Chondrocyte (in vitro differentiated cells): ENCODE data around the gene MMAB. TPM values are rescaled to one million over a fixed set of nuclear protein-coding genes. Genes with fewer than 3 reads are reported as not detected.

Source experiments
- DNase-seq: peaks from one replicate; pipeline ENCODE4 v3.0.0; 2021; ENCODE audit warnings: mixed read lengths, low spot score
- H3K27ac Mint-ChIP-seq: one replicate; pipeline ENCODE4 v1.8.0; 2021; ENCODE audit warnings: mild to moderate bottlenecking, moderate library complexity, mixed read lengths; ENCODE audit not compliant: unreplicated experiment
- H3K27me3 Mint-ChIP-seq: 2 replicates; pipeline ENCODE4 v1.8.0; 2021; ENCODE audit warnings: low read depth, mixed read lengths
- H3K36me3 Mint-ChIP-seq: 2 replicates; pipeline ENCODE4 v1.8.0; 2021; ENCODE audit warnings: low read depth, mixed read lengths
- H3K4me1 Mint-ChIP-seq: 2 replicates; pipeline ENCODE4 v1.8.0; 2021; ENCODE audit warnings: low read depth, mild to moderate bottlenecking, mixed read lengths
- H3K4me3 Mint-ChIP-seq: one replicate; pipeline ENCODE4 v1.8.0; 2021; ENCODE audit warnings: mild to moderate bottlenecking, moderate library complexity, mixed read lengths; ENCODE audit not compliant: unreplicated experiment
- H3K9me3 Mint-ChIP-seq: 2 replicates; pipeline ENCODE4 v1.8.0; 2021; ENCODE audit warnings: low read depth, mixed read lengths
- total RNA-seq: library from RNA; stranded (reverse); gene quantifications from 3 replicates; pipeline ENCODE4 v1.2.1, GENCODE V29; 2021
- TF ChIP-seq, protein P1 (sequence below): fragments of 200-600 bp; sonication (generic); IDR thresholded peaks from 2 replicates; pipeline ENCODE4 v1.5.0; 2021; ENCODE audit warnings: antibody characterized with exemption, mild to moderate bottlenecking, moderate library complexity

The MMAB gene
- total RNA-seq, 1 donor from 2014 or later: 23.3 TPM

DNA sequence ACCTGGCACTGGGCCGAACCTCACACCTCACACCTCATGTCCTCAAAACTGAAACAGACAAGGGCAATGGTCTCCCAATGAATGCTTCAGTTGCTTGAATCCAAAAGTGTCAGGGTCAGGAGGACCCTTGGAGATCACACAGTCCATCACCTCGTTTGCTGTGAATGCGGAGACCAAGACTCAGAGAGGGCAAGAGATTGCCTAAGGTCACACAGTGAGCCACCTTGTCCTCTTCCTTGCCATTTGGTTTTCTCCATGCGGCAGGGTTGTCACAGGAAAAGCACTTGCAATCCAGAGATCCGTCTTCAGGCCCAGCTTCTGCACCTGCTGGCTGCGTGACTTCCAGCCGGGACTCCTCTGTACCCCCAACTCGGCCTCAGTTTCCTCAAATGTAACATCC lies 28.3 kb upstream of the MMAB start:
- Mint-ChIP-seq H3K4me1 (peaks cover 9% of the 10 kb centered on the region), H3K9me3 (no peaks in the 10 kb centered on the region), H3K4me3 (no peak overlapping the region), H3K27ac (no peak overlapping the region), H3K36me3 (no peaks in the 10 kb centered on the region), H3K27me3 (no peaks in the 10 kb centered on the region)
- TF ChIP-seq, protein P1, sequence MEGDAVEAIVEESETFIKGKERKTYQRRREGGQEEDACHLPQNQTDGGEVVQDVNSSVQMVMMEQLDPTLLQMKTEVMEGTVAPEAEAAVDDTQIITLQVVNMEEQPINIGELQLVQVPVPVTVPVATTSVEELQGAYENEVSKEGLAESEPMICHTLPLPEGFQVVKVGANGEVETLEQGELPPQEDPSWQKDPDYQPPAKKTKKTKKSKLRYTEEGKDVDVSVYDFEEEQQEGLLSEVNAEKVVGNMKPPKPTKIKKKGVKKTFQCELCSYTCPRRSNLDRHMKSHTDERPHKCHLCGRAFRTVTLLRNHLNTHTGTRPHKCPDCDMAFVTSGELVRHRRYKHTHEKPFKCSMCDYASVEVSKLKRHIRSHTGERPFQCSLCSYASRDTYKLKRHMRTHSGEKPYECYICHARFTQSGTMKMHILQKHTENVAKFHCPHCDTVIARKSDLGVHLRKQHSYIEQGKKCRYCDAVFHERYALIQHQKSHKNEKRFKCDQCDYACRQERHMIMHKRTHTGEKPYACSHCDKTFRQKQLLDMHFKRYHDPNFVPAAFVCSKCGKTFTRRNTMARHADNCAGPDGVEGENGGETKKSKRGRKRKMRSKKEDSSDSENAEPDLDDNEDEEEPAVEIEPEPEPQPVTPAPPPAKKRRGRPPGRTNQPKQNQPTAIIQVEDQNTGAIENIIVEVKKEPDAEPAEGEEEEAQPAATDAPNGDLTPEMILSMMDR: no peak
- no peak for DNase-seq

DNA sequence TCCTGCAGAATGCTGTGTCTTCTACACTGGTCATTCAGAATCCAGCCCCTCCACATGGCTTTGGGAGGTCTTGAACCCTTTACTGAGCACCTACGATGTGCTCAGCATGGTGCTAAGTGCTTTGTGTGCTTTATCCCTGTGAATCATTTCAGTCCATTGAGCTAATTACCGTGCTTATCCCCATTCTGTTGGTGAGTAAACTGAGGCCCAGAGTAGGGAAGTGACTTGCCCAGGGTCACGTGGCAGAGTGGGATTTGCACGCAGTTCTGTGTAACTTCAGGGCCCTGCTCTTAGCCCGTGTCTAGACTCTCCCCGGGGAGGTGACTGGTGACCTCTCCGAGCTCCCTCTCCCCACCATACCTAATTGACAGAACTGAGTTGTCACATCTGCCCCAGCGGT lies 27.7 kb upstream of the MMAB start:
- TF ChIP-seq, protein P1: no peak
- H3K9me3 Mint-ChIP-seq: no peaks in the 10 kb centered on the region
- H3K4me1 Mint-ChIP-seq: peaks cover 9% of the 10 kb centered on the region
- DNase-seq: no peak
- no peaks in the 10 kb centered on the region for H3K27me3 Mint-ChIP-seq
- no peaks in the 10 kb centered on the region for H3K36me3 Mint-ChIP-seq
- H3K27ac Mint-ChIP-seq: no peak overlapping the region
- H3K4me3 Mint-ChIP-seq: no peak overlapping the region

DNA sequence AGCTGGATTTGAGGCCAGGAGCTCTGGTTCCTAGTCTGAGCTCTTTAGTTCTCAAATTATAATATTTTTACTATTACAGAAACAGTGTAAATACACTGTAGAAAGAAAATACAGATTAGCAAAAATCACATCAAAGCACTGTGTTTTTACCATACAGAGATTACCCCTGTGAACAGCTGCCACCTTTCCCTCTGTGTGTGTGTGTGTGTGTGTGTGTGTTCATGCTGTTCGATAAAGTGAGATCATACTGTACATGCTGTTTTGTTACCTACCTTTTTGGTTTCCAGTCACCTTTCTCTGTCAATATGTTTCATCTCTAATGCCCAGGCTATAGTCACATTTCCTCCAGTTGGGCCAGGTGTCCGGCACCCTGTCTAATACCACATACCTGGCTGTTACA lies 27.2 kb upstream of the MMAB start:
- no peaks in the 10 kb centered on the region for H3K27me3 Mint-ChIP-seq
- peaks cover 9% of the 10 kb centered on the region for H3K4me1 Mint-ChIP-seq
- no peak overlapping the region for H3K4me3 Mint-ChIP-seq
- H3K9me3 Mint-ChIP-seq: no peaks in the 10 kb centered on the region
- TF ChIP-seq, protein P1: no peak
- no peak for DNase-seq
- H3K36me3 Mint-ChIP-seq: no peaks in the 10 kb centered on the region
- H3K27ac Mint-ChIP-seq: no peak overlapping the region

DNA sequence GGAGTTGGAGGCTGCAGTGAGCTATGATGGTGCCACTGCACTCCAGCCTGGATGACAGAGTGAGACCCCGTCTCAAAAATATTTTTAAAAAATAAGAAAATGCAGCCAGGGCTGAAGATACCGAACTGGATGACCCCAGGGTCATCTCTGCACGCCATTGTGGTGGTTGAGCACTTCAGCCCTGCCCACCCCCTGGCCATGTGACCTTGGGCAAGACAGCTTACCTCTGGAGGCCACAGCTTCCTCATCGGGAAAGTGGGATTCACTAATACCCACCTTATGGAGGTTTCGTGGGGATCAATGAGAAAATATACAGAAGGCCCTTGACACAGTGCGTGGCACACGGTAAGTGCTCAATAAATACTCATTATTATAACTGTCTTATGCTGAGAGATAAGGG lies 25.8 kb upstream of the MMAB start:
- no peaks in the 10 kb centered on the region for H3K9me3 Mint-ChIP-seq
- no peaks in the 10 kb centered on the region for H3K27me3 Mint-ChIP-seq
- H3K36me3 Mint-ChIP-seq: no peaks in the 10 kb centered on the region
- DNase-seq: no peak
- no peak overlapping the region for H3K27ac Mint-ChIP-seq
- no peak overlapping the region for H3K4me3 Mint-ChIP-seq
- TF ChIP-seq, protein P1: no peak
- H3K4me1 Mint-ChIP-seq: peaks cover 9% of the 10 kb centered on the region

DNA sequence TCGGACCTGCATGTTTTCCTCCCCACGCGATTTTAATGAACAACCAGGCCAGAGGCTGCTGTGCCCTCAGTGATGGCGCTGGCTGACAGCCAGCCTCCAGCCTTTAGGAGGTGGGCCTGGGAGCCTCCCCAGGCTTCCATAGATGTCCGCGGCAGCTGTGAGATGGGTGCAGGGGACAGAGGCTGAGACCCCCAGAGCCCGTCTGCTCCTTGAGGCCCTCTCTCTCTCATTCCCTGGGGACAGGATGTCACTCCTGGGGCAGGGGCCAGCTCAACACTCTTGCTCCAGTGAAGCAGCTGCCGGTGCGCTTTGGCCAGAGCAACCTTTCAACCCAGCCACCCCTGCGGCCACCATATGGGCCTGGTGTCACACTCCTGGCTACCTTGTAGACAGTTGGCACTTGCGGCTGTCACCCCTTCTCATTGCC lies 25.1 kb upstream of the MMAB start:
- DNase-seq: no peak
- Mint-ChIP-seq H3K9me3 (no peaks in the 10 kb centered on the region), H3K27me3 (no peaks in the 10 kb centered on the region), H3K36me3 (no peaks in the 10 kb centered on the region), H3K27ac (no peak overlapping the region), H3K4me3 (no peak overlapping the region), H3K4me1 (peaks cover 9% of the 10 kb centered on the region)
- TF ChIP-seq, protein P1: no peak
